MM.1S (cell line): ENCODE measurements around the gene DNAJC22.

ENCODE experiments used
- DNase-seq: peaks from one replicate; pipeline ENCODE4 v3.0.0-alpha.2; 2015
- H2AFZ ChIP-seq: fragments of 300-600 bp; sonication (generic); 2 replicates; pipeline ENCODE4 v1.6.0; 2016; ENCODE audit warnings: antibody characterized with exemption, low read length
- H3F3A ChIP-seq: fragments of 300-600 bp; sonication (generic); 2 replicates; pipeline ENCODE4 v1.6.1; 2016; ENCODE audit warnings: mild to moderate bottlenecking, antibody characterized with exemption, low read length, moderate library complexity, mixed read lengths; ENCODE audit not compliant: insufficient read depth
- H3K27ac ChIP-seq: fragments of 300-600 bp; sonication (generic); 2 replicates; pipeline ENCODE4 v1.5.1; 2016; ENCODE audit warnings: mild to moderate bottlenecking, low read length
- H3K27me3 ChIP-seq: fragments of 300-600 bp; sonication (generic); replicated peaks from 2 replicates; pipeline ENCODE4 v1.6.0; 2016; ENCODE audit warnings: low read length; ENCODE audit not compliant: insufficient read depth
- H3K36me3 ChIP-seq: fragments of 300-600 bp; sonication (generic); replicated peaks from 2 replicates; pipeline ENCODE4 v1.6.1; 2016; ENCODE audit warnings: mild to moderate bottlenecking, low read length, mixed read lengths; ENCODE audit not compliant: insufficient read depth
- H3K4me1 ChIP-seq: fragments of 300-600 bp; sonication (generic); 2 replicates; pipeline ENCODE4 v1.6.1; 2016; ENCODE audit warnings: low read length, mixed read lengths
- H3K4me2 ChIP-seq: fragments of 300-600 bp; sonication (generic); 2 replicates; pipeline ENCODE4 v1.6.0; 2016; ENCODE audit warnings: low read depth, low read length
- H3K4me3 ChIP-seq: fragments of 300-600 bp; sonication (generic); 2 replicates; pipeline ENCODE4 v1.5.1; 2016; ENCODE audit warnings: low read length, mixed read lengths
- H3K79me2 ChIP-seq: fragments of 300-600 bp; sonication (generic); 2 replicates; pipeline ENCODE4 v1.6.1; 2016; ENCODE audit warnings: mixed run types, low read length, mixed read lengths
- H3K9ac ChIP-seq: fragments of 300-600 bp; sonication (generic); 2 replicates; pipeline ENCODE4 v1.6.1; 2016; ENCODE audit warnings: low read length, mixed read lengths
- H3K9me2 ChIP-seq: fragments of 300-600 bp; sonication (generic); replicated peaks from 2 replicates; pipeline ENCODE4 v1.6.1; 2016; ENCODE audit warnings: mild to moderate bottlenecking, low read length, mixed read lengths; ENCODE audit not compliant: insufficient read depth
- H3K9me3 ChIP-seq: fragments of 300-600 bp; sonication (generic); replicated peaks from 2 replicates; pipeline ENCODE4 v1.6.1; 2016; ENCODE audit warnings: mild to moderate bottlenecking, low read length, mixed read lengths; ENCODE audit not compliant: insufficient read depth
- H4K20me1 ChIP-seq: fragments of 300-600 bp; sonication (generic); 2 replicates; pipeline ENCODE4 v1.6.1; 2016; ENCODE audit warnings: mild to moderate bottlenecking, low read length, moderate library complexity, mixed read lengths; ENCODE audit not compliant: insufficient read depth
- EZH2 ChIP-seq: fragments of 300-600 bp; sonication (generic); optimal IDR thresholded peaks from 2 replicates; pipeline ENCODE3; 2017; ENCODE audit warnings: low read depth, mild to moderate bottlenecking, antibody characterized with exemption, low read length, mixed read lengths
- EZH2phosphoT487 ChIP-seq: fragments of 300-600 bp; sonication (generic); IDR thresholded peaks from 2 replicates; pipeline ENCODE4 v1.6.1; 2018; ENCODE audit warnings: antibody characterized with exemption, low read length
- TF ChIP-seq, protein P1 (sequence below): fragments of 300-600 bp; sonication (generic); IDR thresholded peaks from 2 replicates; pipeline ENCODE4 v1.5.1; 2016; ENCODE audit warnings: antibody characterized with exemption, low read length, mixed read lengths

DNAJC22 gene

GRCh38 chr12:49325606-49326005 is 21.1 kb upstream of the DNAJC22 start:
- no peaks in the 10 kb centered on the region for H3K9me2 ChIP-seq
- peaks cover 8% of the 10 kb centered on the region for H3K4me1 ChIP-seq
- H3K4me2 ChIP-seq = no peak overlapping the region
- no peak overlapping the region for H3K9ac ChIP-seq
- no peak overlapping the region for H3K27ac ChIP-seq
- no peaks in the 10 kb centered on the region for H4K20me1 ChIP-seq
- H3K79me2 ChIP-seq = peaks cover 13% of the 10 kb centered on the region
- no peaks in the 10 kb centered on the region; the same call in 1 of the 2 replicates for H3F3A ChIP-seq
- no peaks in the 10 kb centered on the region for H3K9me3 ChIP-seq
- no peaks in the 10 kb centered on the region for H3K27me3 ChIP-seq
- no peak overlapping the region for H2AFZ ChIP-seq
- no peak for DNase-seq
- peaks cover 4% of the 10 kb centered on the region; the same call in 1 of the 2 replicates for H3K36me3 ChIP-seq
- H3K4me3 ChIP-seq = no peak overlapping the region
- TF ChIP-seq, protein P1, sequence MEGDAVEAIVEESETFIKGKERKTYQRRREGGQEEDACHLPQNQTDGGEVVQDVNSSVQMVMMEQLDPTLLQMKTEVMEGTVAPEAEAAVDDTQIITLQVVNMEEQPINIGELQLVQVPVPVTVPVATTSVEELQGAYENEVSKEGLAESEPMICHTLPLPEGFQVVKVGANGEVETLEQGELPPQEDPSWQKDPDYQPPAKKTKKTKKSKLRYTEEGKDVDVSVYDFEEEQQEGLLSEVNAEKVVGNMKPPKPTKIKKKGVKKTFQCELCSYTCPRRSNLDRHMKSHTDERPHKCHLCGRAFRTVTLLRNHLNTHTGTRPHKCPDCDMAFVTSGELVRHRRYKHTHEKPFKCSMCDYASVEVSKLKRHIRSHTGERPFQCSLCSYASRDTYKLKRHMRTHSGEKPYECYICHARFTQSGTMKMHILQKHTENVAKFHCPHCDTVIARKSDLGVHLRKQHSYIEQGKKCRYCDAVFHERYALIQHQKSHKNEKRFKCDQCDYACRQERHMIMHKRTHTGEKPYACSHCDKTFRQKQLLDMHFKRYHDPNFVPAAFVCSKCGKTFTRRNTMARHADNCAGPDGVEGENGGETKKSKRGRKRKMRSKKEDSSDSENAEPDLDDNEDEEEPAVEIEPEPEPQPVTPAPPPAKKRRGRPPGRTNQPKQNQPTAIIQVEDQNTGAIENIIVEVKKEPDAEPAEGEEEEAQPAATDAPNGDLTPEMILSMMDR = no peak
- no peak for TF ChIP-seq EZH2phosphoT487
- no peak for TF ChIP-seq EZH2

- Histone ChIP-seq H3K4me3 (no peak overlapping the region), H3K27me3 (no peaks in the 10 kb centered on the region), H3K27ac (no peak overlapping the region), H3K79me2 (peaks cover 13% of the 10 kb centered on the region), H3K36me3 (peaks cover 4% of the 10 kb centered on the region; the same call in 1 of the 2 replicates), H2AFZ (no peak overlapping the region), H3K9me2 (no peaks in the 10 kb centered on the region), H3K9ac (no peak overlapping the region), H4K20me1 (no peaks in the 10 kb centered on the region), H3F3A (peaks cover 9% of the 10 kb centered on the region; the same call in 1 of the 2 replicates), H3K4me1 (peaks cover under 1% of the 10 kb centered on the region; the same call in 1 of the 2 replicates), H3K4me2 (no peak overlapping the region), H3K9me3 (no peaks in the 10 kb centered on the region)
- no peak for DNase-seq
- TF ChIP-seq EZH2phosphoT487 = no peak
- TF ChIP-seq EZH2 = no peak
- TF ChIP-seq, protein P1 = no peak
These were observed 19.3 kb upstream of the DNAJC22 start for GRCh38 chr12:49327368-49327767.

DNA sequence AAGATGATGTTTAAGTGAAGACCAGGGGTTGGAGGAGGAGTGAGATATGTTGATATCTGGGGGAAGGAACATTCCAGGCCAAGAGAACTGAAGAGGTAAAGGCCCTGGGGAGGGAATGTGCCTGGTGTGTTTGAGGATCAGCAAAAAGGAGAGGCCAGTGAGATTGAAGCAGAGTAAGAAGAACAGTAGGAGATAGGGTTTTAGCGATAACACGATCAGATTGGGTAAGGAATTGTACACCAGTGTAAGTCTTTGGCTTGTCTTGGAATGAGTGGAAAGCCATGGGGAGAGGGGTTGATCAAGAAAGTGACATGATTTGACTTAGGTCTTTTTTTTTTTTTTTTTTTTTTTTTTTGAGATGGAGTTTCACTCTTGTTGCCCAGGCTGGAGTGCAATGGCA is 18.8 kb upstream of the DNAJC22 start:
- TF ChIP-seq EZH2phosphoT487 (no peak), EZH2 (no peak)
- TF ChIP-seq, protein P1 = no peak
- no peaks in the 10 kb centered on the region for H3K9me3 ChIP-seq
- no peaks in the 10 kb centered on the region for H4K20me1 ChIP-seq
- no peak overlapping the region for H3K4me3 ChIP-seq
- H3F3A ChIP-seq = peaks cover 9% of the 10 kb centered on the region; the same call in 1 of the 2 replicates
- H3K79me2 ChIP-seq = peaks cover 13% of the 10 kb centered on the region
- H3K27me3 ChIP-seq = no peaks in the 10 kb centered on the region
- H2AFZ ChIP-seq = no peak overlapping the region
- H3K9me2 ChIP-seq = no peaks in the 10 kb centered on the region
- no peak for DNase-seq
- no peak overlapping the region for H3K9ac ChIP-seq
- peaks cover 4% of the 10 kb centered on the region; the same call in 1 of the 2 replicates for H3K36me3 ChIP-seq
- no peaks in the 10 kb centered on the region for H3K4me1 ChIP-seq
- no peak overlapping the region for H3K27ac ChIP-seq
- no peak overlapping the region for H3K4me2 ChIP-seq
